Femur (tissue), 1 donor: Measurements from ENCODE around the gene PLA2G7.
A peak's percentile ranks its signal among the peaks of the same experiment; 100 is the strongest.
"Not testable (repeated sequence)": the region's sequence is repeated elsewhere in the genome, so short reads cannot be mapped to it uniquely, and the experiment has no call there.

Experiments
- DNase-seq: peaks from one replicate; pipeline ENCODE4 v3.0.0-alpha.2; 2017

The PLA2G7 gene

DNA sequence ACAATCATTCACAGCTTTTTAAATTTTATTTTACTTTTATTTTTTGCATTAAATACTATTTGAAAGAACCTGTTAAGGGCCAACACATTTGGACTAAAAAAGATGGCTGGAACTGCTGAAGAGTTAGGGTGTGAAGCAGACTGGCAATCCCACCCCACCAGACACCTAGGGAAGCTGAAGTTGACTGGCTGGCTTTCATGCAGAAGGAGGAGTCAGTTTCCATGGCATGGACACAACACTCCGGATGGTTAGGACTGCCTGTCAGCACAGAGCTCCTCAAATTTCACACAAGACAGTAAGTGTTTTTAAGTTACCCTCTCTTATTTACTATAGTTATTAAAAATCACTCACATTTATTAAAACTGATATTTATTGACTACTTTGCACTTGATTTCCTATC is 11.5 kb upstream of the PLA2G7 start, which contains the start of gene ANKRD66:
Gene ANKRD66, plus strand, starts transcription at position 238 of the 400 bp plus-strand sequence. CDS start 5,016 bp downstream, outside the sequence.
- DNase-seq, result peak; percentile 22

DNA sequence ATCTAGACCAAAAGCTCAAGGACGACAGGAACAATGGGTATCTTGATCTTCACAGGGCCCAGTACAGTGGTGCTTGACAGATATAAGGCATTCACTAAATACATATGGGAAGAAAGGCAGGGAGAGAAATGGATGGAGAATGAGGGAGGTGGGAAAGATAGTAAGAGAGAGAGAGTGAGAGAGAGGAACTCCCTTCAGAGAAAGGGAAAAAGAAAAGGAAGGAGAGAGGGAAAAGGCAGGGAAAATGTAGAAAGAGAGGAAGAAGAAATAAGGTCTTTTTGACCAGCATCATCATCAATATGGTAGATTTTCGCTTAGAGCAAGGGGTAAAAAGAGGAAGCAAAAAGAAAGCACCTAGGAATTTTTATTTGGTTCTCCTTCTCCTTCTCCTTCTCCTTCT is 10.8 kb upstream of the PLA2G7 start:
- DNase-seq, result no peak

DNA sequence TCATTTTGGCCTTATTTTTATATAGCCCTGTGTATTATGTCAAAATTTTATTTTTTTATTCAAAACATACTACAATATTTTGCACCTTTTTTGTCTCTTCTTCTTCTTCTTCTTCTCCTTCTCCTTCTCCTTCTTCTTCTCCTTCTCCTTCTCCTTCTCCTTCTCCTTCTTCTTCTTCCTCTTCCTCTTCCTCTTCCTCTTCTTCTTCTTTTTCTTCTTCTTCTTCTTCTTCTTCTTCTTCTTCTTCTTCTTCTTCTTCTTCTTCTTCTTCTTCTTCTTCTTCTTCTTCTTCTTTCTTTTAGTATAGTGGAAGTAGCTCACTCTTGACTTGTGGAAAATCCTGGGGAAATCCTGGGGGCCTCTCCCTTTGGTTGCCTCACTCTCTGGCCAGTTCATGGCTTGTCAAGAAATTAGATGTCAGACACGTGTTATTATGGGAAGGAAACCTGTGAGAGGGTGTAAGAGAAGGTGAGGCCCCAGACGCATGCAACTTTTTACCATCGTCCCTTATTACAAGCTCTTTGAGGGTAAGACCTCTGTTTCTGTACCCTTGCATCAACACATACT is 9.1 kb upstream of the PLA2G7 start:
- not testable (repeated sequence) for DNase-seq

DNA sequence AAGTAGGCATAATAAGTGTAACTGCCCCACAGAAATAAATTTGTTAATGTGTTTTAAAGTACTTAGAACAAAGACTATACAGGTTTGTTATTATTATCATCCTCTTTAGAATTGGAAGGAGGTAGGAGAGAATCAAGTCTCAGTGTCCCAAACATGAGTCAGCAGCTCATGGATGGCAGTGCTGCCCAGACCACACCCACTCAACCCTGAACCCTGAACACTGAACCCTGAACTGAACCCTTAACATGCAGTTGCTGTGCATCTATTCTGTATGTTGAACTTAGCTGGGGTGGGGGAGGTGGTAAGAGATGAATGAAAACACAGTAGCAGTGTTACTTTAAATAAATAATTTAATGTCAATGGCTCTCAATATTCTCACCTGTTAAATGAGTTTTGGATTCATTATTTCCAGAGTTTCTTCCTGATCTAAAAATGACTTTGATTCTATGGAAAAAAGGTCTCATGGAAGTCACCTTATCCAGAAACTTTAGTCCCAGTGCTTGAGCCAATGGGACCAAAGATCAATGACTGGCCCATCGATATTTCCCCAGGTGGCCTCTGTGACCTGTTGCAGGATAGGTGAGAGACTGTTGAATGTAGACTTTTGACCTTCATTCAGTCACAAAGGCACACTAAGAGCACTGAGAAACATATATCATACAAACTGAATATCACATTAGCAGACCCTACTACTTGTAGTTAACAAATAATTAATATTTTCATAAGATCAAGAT is 8.4 kb upstream of the PLA2G7 start:
- no peak for DNase-seq

DNA sequence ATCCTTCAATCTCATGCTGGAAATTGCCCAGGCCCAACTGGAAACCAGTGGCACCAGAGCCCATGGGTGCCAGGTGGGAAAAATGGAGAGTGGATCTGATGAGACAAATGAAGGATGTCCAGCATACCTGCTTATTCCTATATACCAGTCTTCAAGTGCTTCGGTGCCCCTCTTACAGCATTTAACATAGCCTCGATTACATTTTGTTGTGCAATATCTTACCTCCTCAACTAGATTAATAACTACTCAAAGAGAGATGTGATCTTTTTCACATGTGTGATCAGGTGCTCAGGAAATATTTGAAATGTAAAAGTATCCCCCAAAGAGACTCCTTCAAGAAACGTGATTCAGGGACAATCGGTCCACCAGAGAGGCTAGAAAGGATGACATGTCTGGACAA is 6.7 kb upstream of the PLA2G7 start:
- DNase-seq, result no peak

DNA sequence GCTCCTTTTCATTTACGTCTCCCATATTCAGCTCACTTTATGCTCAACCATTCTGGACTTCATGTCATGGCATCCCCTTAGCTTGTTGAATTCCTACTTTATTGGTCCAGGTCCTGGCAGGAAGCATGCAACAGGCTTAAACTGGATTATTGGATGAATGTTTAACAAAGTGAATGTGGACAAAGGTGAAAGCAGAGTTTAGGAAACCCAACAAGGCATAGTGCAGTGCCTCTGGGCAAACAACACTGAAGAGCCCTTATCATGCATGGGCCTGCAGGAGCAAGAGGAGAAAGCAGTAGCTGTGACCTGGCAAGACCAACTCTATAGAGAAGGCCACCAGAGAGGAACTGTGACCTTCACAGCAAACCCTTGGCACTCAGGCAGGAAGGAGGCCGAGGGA is 6.3 kb upstream of the PLA2G7 start:
- no peak for DNase-seq

DNA sequence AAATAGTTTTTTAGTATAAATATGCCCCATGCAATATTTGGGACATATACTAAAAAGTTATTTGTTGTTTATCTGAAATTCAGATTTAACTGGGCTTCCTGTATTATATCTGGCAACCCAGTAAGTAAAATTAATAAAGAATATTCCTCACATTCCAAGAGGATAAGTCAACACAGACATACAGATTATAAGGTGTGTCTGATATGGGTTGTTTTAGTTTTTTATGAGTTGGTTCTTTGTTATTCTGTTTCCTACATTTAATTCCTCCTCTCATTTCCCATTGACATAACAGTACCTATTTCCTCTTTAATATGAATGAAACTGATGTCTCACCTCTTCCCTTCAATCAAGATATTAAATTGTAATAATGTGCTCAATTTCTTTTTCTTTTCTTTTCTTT is 1.7 kb upstream of the PLA2G7 start:
- no peak for DNase-seq

DNA sequence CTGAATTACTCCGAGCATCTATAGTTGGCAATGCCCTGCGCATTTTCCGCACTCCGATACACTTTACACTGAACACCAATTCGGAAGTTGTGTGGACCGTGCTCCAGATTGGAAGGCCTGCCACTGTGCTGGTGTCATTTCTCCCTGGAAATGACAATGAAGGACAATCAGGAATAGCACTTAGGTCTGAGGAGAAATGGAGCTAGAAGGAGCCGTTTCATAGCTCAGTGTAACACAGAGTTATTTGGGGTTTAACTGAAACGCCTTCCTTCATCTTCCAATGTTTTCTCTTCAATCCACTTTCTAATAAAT is 501 bp upstream of the PLA2G7 start:
- no peak for DNase-seq

DNA sequence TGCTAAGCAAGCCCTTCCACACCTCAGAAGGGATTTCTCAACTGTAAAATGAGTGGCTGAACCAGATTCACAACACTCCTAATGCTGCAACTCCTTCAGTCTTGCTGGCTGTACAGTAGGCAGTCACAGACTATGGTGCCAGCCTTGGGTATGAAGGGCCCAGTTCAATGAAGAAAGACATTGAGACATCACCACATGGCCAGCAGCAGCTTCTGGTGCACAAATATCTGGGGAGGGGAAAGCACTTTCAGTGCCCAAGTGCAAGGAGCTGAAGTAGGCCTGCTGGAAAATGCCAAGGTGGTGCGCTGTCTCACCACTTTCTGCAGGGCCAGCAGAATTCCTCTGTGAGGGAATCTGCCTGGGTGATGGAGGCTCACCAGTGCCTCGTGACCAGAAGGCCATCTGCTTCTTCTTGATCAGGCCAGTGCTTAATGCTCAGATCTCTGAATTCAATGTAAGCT is 1.8 kb downstream of the PLA2G7 start:
- DNase-seq, result no peak

DNA sequence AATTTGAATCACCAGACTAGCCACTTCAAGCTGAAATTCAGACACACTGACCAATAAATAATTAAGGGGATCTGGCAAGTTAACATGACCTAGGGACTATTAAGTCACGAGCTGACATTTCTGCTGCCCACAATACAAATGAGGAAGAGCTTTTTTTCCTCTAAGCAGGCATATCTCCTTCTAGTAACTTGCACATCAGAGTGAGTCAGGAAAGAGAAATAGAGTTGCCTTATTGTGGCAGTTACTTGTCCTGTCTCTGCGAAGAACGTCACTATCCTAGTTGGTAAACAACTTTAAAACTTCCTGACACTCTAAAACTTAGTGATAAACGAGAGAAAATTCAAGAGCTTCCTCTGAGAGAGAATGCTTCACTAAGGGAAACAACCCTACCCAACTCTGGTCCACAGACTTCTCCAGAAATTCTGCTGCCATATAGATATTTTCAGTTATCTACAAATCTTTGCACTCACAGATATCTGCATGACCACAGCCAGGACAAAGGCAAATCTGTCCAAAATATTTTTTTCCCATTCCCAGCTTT is 4.2 kb downstream of the PLA2G7 start:
- DNase-seq, result no peak

DNA sequence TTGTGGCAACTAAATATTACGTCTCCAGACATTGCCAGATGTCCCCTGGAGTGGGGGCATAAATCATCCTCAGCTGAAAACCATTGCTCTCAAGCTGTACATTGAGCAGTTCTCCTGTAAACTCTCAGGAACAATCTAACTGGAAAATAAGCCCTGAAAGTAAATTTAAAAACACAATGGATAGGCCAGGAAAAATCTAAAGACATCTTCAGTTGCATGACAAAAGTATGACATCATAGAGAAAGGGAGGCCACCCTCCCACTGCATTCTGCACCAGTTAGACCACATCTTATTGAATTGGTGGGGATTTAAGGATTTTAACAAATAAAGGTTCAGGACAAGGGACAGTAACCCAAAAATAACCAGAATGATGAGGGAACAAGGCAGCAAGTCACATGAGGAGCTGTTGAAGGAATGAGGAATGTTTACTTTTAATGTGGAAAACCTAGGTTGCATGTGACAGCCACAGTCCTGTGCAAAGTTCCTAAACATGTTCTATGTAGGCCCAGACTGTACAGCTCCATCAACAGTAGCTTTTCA is 5.3 kb downstream of the PLA2G7 start:
- DNase-seq, result no peak

DNA sequence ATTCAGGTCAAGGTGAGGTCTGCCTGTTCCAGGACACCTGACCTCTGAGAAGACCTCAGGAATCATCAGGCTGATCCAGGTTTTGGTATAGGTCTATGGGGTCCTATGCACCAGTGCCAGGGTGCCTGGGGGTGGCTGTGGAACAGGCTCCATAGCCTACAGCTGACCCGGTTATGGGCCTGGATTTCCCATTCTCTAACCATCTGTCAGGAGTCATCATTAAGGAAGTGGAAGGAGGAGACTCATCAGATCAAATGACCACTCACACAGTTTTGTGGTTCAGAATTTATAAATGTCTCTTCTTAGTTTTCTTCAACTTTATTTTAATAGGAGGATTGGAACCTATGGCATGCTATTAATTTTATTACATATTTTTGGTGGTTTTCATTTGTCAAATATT is 14.8 kb downstream of the PLA2G7 start:
- DNase-seq, result no peak

DNA sequence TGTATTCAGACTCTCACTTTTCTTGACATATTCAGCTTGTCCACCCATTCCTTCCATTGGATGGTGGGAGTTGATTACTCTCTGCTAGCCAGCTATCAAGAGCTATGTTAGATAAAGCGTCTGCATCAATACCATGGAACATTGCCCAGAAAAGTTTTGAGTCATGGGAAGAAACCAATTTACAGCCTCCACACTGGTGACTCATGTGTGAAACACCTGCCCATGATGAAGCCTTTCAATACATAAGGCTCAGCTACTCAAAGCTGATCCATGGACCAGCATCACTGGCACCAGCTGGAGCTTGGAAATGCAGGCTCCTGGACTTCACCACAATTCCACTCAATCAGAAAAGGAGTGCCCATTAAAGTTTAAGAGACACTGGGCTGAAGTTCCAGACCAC is 16.1 kb downstream of the PLA2G7 start:
- no peak for DNase-seq

DNA sequence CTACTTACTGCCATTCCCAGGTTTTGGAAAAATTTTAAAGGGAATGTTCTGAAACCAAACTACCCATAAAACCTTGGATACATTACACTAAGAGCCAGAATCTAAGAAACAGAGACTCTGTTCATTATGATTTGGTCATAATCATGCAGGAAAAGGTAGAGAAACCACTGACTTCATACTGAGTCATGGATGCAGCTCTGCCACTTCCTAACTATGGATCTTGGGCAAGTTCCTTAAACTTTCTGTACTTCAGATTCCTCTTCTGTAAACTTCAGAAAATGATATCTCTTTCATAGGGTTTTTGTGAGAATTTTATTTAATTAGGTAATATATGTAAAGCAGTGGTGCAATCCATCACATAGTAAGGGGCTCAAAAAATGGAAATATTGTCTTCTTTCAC is 20.0 kb downstream of the PLA2G7 start:
- DNase-seq, result no peak

DNA sequence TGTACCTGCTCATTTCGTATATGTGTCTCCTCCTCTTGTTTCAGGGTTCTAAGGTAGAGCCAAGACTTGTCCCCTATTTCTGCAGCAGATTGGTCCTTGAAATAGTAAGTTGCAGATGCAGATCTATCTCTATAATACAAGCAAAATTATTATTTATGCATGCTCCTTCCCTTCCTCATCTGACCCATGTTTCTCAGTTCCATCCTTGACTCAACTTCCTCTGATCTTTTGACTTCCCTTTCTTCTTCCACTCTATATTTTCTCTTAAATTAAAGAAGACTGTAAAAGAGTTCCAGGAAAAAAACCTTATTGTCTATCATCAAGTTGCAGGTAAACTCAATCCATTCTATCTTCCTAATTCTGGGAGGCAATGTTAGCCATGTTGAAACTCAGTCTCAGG is 23.7 kb downstream of the PLA2G7 start:
- no peak for DNase-seq

DNA sequence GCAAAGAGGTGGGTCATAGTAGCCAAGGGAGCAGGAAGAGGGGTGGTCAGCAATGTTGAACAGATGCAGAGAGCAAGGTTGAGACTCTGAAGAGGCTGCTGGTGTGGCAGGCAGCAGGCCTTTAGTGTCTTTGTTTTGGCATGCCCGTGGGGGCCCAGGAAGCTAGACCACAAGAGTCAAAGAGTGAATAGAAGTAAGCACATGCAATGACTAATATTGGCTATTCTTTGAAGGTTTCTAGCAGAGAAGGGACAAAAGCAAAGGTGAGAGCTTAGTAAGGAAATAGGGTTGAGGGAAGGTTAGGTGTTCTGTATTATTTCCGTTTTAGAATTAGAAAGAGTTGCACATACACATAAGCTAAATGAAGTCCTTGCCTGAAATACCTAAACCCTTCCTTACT is 28.7 kb downstream of the PLA2G7 start:
- no peak for DNase-seq

DNA sequence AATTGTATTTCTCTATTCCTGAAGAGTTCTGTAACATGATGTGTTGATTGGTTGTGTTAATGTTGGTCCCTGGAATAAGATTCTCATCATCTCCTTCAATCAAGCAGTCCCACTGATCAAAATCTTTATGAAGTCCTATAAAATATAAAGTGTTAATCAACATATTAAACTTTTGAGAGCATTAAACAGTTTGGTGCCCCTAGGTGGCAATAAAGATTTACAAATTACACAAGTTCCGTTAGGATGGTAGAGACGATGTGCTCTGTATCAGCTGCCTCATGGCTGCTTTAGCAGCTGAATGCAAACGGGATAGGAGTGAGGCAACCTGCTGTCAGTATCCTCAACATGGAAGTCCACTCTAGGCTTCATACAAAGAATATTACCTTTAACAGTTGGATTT is 30.6 kb downstream of the PLA2G7 start:
- no peak for DNase-seq

DNA sequence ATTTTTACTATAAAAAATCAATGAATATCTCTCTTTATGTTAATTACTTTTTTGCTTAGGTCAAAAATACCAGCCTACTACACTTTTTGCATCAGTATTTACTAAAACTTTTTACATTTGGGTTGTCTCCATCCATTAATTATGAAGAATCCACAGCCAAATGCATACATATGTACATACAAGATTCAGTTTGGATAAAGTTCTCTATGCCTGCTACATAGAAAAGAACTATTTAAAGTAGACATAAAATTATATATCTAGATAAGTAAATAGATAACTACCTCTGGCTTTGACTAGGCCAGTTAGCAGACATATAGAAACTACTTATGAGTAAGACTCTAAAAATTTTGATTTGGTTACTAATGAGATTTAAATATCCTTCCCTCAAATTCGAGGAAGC is 35.2 kb downstream of the PLA2G7 start:
- no peak for DNase-seq

DNA sequence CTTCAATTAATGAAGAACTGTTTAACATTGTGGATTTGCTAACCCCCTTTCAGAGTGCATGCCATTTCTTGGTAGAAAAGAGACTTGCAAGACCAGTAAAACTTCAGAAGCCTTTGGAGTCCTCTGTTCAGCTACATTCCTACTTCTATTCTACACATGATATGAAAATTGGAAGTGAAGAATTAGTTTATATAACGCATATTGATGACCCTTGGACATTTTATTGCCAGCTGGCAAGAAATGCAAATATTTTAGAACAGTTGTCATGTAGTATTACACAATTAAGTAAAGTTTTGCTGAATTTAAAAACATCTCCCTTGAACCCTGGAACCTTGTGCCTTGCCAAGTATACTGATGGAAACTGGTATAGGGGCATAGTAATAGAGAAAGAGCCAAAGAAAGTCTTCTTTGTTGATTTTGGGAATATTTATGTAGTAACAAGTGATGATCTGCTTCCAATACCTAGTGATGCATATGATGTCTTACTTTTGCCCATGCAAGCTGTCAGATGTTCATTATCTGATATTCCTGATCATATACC is 44.2 kb downstream of the PLA2G7 start:
- DNase-seq, result no peak

DNA sequence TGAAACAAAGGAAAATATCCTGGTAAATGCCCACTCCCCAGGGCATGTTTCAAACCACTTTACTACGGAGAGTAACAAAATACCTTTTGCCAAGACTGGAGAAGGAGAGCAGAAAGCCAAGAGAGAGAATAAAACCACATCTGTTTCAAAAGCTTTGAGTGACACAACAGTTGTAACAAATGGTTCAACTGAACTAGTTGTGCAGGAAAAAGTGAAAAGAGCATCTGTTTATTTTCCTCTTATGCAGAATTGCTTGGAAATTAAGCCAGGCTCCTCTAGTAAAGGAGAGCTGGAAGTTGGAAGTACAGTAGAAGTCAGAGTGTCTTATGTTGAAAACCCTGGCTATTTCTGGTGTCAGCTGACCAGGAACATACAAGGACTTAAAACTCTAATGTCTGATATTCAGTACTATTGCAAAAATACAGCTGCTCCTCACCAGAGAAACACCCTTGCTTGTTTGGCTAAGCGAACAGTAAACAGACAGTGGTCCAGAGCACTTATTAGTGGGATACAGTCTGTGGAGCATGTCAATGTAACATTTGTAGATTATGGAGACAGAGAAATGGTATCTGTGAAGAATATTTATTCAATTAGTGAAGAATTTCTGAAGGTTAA is 44.9 kb downstream of the PLA2G7 start:
- no peak for DNase-seq

DNA sequence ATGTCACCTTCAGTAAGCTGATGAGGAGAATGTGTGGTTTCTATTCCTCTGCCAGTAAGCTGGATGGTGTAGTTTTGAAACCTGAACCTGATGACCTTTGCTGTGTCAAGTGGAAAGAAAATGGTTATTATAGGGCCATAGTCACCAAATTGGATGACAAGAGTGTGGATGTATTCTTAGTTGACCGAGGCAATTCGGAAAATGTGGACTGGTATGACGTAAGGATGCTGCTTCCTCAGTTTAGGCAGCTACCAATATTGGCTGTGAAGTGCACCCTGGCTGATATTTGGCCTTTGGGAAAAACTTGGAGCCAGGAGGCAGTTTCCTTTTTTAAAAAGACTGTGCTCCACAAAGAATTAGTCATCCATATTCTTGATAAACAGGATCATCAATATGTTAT is 45.5 kb downstream of the PLA2G7 start:
- DNase-seq, result no peak

DNA sequence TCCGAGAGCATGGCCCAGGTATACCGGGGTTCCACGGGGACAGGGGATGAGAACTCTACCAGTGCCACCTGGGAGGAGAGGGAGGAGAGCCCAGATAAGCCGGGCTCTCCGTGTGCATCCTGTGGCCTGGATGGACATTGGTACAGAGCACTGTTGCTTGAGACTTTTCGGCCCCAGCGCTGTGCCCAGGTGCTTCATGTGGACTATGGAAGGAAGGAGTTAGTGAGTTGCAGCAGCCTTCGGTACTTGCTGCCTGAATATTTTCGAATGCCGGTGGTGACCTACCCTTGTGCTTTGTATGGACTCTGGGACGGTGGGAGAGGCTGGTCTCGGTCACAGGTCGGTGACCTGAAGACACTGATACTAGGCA is 46.2 kb downstream of the PLA2G7 start:
- DNase-seq, result no peak

DNA sequence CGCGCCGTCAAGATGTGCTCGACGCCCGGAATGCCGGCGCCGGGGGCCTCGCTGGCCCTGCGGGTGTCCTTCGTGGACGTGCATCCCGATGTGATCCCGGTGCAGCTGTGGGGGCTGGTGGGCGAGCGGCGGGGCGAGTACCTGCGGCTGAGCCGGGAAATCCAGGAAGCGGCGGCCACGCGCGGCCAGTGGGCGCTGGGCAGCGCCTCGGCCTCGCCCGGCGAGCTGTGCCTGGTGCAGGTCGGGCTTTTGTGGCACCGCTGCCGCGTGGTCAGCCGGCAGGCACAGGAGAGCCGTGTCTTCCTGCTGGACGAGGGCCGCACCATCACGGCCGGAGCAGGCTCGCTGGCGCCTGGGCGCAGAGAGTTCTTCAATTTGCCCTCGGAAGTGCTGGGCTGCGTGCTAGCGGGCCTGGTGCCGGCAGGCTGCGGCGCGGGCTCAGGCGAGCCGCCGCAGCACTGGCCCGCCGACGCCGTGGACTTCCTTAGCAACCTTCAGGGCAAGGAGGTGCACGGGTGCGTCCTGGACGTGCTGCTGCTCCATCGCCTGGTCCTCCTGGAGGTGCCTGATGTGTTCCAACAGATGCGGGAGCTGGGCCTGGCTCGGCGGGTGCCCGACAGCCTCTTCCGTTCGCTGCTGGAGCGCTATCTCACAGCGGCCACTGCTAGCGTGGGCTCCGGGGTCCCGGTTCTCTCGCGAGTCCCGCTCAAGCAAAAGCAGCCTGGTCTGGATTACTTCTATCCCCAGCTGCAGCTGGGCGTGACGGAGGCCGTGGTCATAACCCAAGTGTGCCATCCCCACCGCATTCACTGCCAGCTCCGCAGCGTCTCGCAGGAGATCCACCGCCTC is 46.8 kb downstream of the PLA2G7 start:
- no peak for DNase-seq
